Neutrophil (primary cell): Measurements from ENCODE around the gene TLK2.

Source experiments
- H3K27ac ChIP-seq: fragments of 200-600 bp; sonication (generic); 2 replicates; pipeline ENCODE4 v1.5.1; 2016; ENCODE audit warnings: mild to moderate bottlenecking, moderate library complexity
- H3K27me3 ChIP-seq: fragments of 200-600 bp; sonication (generic); 2 replicates; pipeline ENCODE4 v1.6.0; 2016; ENCODE audit warnings: mild to moderate bottlenecking
- H3K36me3 ChIP-seq: fragments of 200-600 bp; sonication (generic); 2 replicates; pipeline ENCODE4 v1.5.1; 2017
- H3K4me1 ChIP-seq, 2 experiments: fragments of 200-600 bp in 1 of 2; sonication (generic) in 1 of 2; 1 replicate in 1 of 2; 2 replicates in 1 of 2; pipeline versions ENCODE4 v1.5.1 to v1.6.1; 2013 to 2016; ENCODE audit warnings: low read depth in 1 of 2, low read length in 1 of 2, mild to moderate bottlenecking in 1 of 2, moderate library complexity in 1 of 2; ENCODE audit not compliant: control insufficient read depth in 1 of 2, insufficient read depth in 1 of 2
- H3K4me3 ChIP-seq, 2 experiments: fragments of 200-600 bp in 1 of 2; sonication (generic) in 1 of 2; 1 replicate in 1 of 2; 2 replicates in 1 of 2; pipeline ENCODE4 v1.5.1; 2013 to 2016; ENCODE audit warnings: low read depth in 1 of 2, low read length in 1 of 2, mild to moderate bottlenecking in 1 of 2, moderate library complexity in 1 of 2
- H3K9me3 ChIP-seq: fragments of 200-600 bp; sonication (generic); 2 replicates; pipeline ENCODE4 v1.5.1; 2016
- CTCF ChIP-seq: fragments of 200-600 bp; sonication (generic); IDR thresholded peaks from 2 replicates; pipeline ENCODE4 v1.5.1; 2016; ENCODE audit warnings: antibody characterized with exemption

Gene TLK2

DNA sequence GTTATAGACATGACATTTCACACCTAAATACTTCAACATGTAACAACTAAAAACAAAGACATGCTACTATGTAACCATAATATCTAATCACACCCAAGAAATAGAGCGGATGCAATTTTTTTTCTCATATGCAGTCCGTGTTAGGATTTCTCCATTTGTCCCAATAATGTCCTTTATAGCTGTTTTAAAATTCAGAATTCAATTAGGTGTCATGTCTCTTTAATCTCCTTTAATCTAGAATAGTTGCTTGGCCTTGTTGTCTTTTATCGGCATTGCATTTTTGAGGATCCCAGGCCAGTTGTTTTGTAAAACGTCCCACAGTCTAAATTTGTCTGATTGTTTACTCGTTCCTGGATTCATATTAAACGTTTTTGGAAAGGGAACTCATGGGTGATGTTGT lies 163.3 kb downstream of the TLK2 start:
- no peak overlapping the region for H3K4me3 ChIP-seq
- no peaks in the 10 kb centered on the region for H3K4me1 ChIP-seq
- H3K27me3 ChIP-seq: peaks cover 5% of the 10 kb centered on the region
- TF ChIP-seq CTCF: no peak
- H3K27ac ChIP-seq: no peak overlapping the region
- no peaks in the 10 kb centered on the region for H3K36me3 ChIP-seq
- H3K9me3 ChIP-seq: no peaks in the 10 kb centered on the region

- Histone ChIP-seq H3K36me3 (no peaks in the 10 kb centered on the region), H3K4me1 (no peaks in the 10 kb centered on the region), H3K27ac (no peak overlapping the region)
Measured at GRCh38 chr17:62643496-62643895, 164.9 kb downstream of the TLK2 start.

DNA sequence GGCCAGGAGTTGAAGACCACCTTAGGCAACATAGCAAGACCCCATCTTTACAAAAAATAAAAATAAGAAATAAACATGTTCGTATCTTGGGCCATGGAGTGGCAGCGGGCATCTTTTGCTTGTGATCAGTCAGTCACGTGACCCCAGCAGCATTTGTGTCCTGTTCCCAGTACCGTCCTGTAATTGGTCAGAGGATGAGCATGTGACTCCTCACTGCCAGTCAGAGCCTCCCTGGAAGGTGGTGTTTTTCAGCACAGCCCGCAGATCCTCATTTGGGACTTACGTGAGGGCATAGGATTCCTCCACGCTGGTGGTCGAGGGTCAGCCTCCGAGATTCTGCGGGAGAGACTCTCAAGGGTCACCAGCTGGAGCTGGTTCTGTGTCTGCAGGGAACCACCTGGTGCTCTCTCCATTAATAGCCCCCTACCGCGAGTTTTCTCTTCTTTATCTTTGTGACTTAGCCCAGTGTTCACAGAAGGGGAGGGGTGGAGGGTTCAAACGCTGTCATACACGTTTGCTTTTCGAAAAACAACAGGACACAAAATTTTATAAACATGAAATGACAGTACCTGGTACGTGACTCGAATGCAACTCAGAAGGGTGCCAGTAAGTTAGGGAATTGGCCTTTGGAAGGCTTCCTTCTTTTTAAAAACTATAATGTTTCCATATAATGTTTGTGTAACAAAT lies 166.0 kb downstream of the TLK2 start:
- no peaks in the 10 kb centered on the region for H3K36me3 ChIP-seq
- TF ChIP-seq CTCF: no peak
- H3K9me3 ChIP-seq: no peaks in the 10 kb centered on the region
- no peak overlapping the region for H3K27ac ChIP-seq
- no peak overlapping the region for H3K4me3 ChIP-seq
- peaks cover 5% of the 10 kb centered on the region for H3K27me3 ChIP-seq
- no peaks in the 10 kb centered on the region for H3K4me1 ChIP-seq

More at GRCh38 chr17:62643496-62643895, 164.9 kb downstream of the TLK2 start:
- Histone ChIP-seq H3K9me3 (no peaks in the 10 kb centered on the region), H3K4me3 (no peak overlapping the region), H3K27me3 (peaks cover 5% of the 10 kb centered on the region)
- TF ChIP-seq CTCF: no peak

DNA sequence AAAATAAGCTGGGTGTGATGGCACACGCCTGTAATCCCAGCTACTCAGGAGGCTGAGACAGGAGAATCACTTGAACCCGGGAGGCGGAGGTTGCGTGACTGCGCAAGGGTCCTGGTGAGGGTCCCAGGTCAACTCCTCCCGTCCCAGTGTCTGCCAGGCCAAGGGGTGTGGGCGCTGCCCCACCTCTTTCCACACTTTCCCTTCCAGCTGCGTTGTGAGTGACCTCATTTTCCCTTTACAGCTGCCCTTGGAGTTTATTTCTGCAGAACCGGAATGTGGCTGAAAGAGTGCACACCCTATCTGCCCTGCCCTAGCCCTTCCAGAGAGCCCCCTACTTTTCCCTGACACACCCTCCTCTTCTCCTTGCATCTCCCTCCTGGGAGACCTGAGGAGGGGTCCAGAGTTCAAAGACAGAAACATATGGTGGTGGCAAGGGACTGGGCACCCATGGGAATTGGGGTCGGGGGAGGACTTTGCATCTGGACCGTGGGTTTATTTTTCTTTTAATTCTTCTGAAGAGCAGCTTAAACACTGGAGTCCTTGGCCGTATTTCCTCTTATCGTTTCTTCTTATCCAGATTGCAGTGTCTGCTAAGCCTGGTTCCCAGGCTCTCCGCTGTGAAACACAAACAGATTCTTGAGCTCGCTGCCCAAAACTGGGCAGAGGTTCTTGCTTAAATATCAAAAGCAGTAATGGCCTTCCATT lies 169.8 kb downstream of the TLK2 start:
- no peak for TF ChIP-seq CTCF
- H3K27ac ChIP-seq: no peak overlapping the region
- peaks cover 7 to 15% of the 10 kb centered on the region in 2 experiments for H3K4me1 ChIP-seq
- H3K9me3 ChIP-seq: no peaks in the 10 kb centered on the region
- peaks cover 36% of the 10 kb centered on the region for H3K27me3 ChIP-seq
- H3K36me3 ChIP-seq: no peaks in the 10 kb centered on the region
- no peak overlapping the region for H3K4me3 ChIP-seq

DNA sequence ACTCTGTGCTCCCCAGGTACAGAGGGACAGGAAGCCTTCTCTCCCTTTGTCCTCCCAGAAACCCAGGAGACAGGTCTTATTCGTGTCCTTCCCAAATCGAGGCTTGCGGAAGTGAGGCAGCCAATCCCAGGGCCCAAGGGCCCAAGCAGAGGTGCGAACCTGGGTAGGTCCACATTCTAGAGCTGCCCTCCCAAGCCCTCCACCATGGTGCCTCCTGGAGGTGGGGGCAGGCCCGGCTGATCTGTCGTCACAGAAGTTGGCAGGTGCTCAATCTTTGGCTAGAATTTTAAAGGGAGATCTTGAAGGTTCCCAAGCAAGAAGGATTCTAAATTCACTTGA lies 170.3 kb downstream of the TLK2 start:
- H3K27ac ChIP-seq: no peak overlapping the region
- no peaks in the 10 kb centered on the region for H3K9me3 ChIP-seq
- peaks cover 12 to 20% of the 10 kb centered on the region in 2 experiments for H3K4me1 ChIP-seq
- H3K4me3 ChIP-seq: no peak overlapping the region
- H3K36me3 ChIP-seq: no peaks in the 10 kb centered on the region
- H3K27me3 ChIP-seq: peaks cover 41% of the 10 kb centered on the region
- no peak for TF ChIP-seq CTCF
